GM12878 (cell line): Measurements from ENCODE around the gene ADAMTS17.

ENCODE experiments used
- NFXL1 ChIP-seq: fragments of 450-650 bp; IDR thresholded peaks from 2 replicates; pipeline ENCODE4 v1.6.1; 2017; ENCODE audit warnings: antibody characterized with exemption, mild to moderate bottlenecking, borderline replicate concordance
- ZNF384 ChIP-seq: IDR thresholded peaks from 2 replicates; pipeline ENCODE4 v1.6.1; 2012; ENCODE audit warnings: low read depth, mild to moderate bottlenecking, low read length, improper control_type of control experiment, borderline replicate concordance
- TF ChIP-seq, protein P1 (sequence below), 3 experiments: IDR thresholded peaks in 2 of 3; conservative IDR thresholded peaks in 1 of 3; 2 replicates each; pipeline ENCODE4 v1.5.1; 2011; ENCODE audit warnings: low read depth in 3 of 3, low read length in 3 of 3, mild to moderate bottlenecking in 3 of 3, control low read depth in 2 of 3, moderate library complexity in 2 of 3, inconsistent platforms in 1 of 3, mixed read lengths in 1 of 3; ENCODE audit not compliant: control insufficient read depth in 2 of 3, insufficient read depth in 1 of 3; ENCODE audit errors: extremely low read depth in 1 of 3

DNA sequence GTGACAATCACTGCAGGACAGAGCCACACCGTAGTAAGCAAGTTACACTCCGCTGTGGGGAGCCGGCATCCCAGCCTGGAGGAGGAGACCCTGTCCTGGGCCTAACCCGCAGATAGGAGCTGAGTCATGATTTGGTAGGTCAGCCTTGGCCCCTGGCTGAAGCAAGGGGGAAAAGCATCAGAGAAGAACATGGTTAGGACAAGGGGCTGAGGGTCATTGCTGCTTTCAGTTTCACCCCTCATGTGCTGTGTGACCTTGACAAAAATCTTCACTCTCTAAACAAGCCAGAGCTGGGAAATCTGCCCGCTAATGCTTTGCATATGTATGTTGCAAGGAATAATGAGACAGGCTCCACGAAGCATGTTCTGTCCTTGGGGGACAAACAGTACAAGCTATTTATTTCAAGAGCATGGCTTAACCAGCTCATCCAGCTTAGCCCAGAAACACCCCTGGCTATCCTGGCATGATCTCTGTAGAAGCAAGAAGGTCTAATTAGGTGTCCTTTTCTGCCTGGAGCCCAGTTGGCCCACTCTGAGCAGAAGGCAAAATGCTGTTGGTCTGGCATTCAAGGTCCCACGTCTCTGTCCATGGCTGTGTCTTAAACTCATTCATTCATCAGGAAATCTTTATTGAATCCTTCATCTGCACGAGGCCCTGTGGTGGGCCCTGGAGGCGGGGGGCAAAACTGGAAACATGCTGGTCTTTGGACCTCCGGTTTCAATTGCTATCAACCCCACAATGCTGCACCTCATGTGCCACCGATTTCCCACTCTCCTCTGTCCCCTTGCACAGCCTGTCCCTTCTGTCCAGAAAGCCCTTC lies 387.2 kb downstream of the ADAMTS17 start:
- TF ChIP-seq, protein P1, sequence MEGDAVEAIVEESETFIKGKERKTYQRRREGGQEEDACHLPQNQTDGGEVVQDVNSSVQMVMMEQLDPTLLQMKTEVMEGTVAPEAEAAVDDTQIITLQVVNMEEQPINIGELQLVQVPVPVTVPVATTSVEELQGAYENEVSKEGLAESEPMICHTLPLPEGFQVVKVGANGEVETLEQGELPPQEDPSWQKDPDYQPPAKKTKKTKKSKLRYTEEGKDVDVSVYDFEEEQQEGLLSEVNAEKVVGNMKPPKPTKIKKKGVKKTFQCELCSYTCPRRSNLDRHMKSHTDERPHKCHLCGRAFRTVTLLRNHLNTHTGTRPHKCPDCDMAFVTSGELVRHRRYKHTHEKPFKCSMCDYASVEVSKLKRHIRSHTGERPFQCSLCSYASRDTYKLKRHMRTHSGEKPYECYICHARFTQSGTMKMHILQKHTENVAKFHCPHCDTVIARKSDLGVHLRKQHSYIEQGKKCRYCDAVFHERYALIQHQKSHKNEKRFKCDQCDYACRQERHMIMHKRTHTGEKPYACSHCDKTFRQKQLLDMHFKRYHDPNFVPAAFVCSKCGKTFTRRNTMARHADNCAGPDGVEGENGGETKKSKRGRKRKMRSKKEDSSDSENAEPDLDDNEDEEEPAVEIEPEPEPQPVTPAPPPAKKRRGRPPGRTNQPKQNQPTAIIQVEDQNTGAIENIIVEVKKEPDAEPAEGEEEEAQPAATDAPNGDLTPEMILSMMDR (IDR thresholded peaks at IDR 0.05 in 2 of 3, conservative IDR thresholded peaks at IDR 0.05 in 1 of 3; ENCODE audit: control insufficient read depth in 2 of 3, extremely low read depth in 1 of 3, insufficient read depth in 1 of 3, low read depth in 3 of 3, low read length in 3 of 3), result no peak
- TF ChIP-seq NFXL1 (no peak), ZNF384 (no peak)
